Glomerular visceral epithelial cell (primary cell): ENCODE measurements around the gene POLN.

Experiments
- DNase-seq: peaks from one replicate; pipeline ENCODE4 v3.0.0-alpha.2; 2016; ENCODE audit errors: extremely low spot score

The POLN gene

GRCh38 chr4:2059726-2060602, 182.0 kb downstream of the POLN start:
- DNase-seq, result no peak

DNA sequence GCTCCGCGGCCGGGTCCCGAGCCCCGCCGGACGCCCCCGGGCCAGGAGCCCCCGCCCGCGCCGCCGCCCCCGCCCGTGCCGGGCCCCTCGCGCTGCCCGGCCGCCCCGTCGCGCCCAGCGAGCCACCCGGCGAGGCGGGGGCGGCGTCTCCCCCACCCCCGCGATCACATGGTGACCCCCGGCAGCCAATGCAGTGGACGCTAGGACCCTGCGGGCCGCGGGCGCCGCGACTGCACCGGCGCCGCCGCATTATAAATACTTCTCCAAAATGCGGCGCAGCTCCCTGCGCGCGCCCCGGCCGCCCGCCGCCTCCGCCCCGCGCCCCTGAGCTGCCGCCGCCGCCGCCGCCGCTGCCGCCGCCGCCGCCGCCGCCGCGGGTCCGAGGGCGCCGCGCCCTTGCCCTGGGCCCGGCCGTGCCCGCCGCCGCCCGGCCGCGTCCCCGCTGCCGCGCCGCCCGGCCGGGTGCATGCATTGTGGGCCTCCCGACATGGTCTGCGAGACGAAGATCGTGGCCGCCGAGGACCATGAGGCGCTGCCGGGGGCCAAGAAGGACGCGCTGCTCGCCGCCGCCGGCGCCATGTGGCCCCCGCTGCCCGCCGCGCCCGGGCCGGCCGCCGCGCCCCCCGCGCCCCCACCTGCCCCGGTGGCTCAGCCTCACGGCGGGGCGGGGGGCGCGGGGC, 182.7 kb downstream of the POLN start, which contains the start of gene NAT8L:
Gene NAT8L (plus strand): TSS at position 282 of the 680 bp plus-strand sequence. CDS start 185 bp downstream, at position 467.
- DNase-seq, result peak; percentile 21

DNA sequence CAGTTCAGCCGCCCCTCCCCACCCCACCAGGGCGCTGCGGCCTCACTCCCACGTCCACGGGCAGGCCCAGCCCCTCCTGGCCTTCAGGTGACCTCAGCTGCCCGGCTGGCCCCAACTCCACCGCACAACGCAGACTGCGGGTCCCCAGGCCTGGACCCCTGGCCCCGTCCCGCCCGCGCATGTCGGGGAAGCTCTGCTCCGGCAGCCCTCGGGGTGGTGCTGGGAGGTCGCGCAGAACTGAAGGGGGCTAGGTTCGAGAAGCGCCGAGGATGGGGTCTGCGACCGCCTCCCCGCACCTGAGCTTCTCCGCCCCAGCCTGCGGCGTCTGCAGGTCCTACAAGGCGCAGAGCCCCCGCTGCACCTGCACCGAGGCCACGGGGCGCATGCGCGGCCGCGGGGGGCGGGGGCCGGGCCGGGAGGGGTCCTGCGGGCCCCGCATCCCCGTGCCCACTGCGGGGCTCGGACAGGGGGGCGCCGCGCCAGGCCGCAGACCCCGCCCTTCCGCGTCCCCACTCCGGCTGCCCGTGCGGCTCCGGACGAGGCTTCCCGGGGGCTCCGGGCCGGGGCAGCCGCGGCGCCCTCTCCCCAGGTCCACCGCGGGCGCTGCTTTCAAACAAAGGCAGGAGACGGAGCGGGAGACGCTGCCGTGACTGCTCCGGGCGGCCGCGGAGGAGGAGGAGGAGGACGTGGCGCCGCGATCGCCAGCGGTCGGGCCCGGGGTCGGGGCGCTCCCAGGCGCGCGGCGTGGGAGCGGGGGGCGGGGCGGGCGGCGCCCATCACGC, 183.5 kb downstream of the POLN start:
- DNase-seq, result no peak

DNA sequence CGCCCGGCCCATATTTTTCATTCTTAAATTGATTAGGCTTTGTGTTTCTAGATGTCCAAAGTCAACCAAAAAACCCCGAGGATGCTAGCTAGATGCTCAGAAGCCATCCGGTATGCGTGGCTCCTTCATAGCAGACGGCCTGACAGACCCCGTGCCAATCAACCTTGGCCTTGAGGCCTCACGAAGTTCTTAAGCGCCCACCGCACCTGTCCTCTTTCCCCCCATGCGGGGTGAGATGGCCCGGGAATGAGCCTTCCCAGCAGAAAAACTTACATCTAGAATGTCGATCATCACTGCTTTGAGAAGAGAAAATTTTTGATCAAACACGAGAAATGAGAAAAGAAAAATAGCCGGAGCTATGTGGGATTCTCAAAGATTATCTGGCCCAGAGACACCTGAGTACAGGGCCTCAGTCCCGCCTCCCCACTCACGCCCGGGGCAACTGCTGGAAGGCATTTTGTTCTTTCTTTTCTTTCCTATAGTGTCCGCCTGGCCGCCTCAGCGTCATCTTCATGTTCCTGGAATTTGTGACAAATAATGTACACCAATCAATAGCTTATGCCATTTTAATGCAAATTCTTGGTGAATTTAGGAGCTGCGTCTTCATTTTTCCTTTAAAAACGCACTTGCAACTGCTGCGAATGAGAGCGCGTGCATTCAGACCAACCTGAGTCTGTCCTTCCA, 184.4 kb downstream of the POLN start:
- no peak for DNase-seq

DNA sequence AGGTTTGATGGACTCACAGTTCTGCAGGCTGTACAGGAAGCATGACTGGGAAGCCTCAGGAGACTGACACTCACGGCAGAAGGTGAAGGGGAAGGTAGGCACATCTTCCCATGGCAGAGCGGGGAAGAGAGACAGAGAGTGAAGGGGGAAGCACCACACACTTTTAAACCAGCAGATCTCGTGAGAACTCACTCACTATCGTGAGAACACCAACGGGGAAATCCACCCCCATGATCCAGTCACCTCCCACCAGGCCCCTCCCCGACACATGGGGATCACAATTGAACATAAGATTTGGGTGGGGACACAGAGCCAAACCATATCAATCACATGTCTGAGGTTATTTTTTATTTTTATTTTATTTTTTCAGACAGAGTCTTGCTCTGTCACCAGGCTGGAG, 187.7 kb downstream of the POLN start:
- DNase-seq, result no peak

GRCh38 chr4:2051086-2051485, 190.8 kb downstream of the POLN start:
- no peak for DNase-seq

- DNase-seq, result no peak
Observed at GRCh38 chr4:2049811-2050210, 192.1 kb downstream of the POLN start.

DNA sequence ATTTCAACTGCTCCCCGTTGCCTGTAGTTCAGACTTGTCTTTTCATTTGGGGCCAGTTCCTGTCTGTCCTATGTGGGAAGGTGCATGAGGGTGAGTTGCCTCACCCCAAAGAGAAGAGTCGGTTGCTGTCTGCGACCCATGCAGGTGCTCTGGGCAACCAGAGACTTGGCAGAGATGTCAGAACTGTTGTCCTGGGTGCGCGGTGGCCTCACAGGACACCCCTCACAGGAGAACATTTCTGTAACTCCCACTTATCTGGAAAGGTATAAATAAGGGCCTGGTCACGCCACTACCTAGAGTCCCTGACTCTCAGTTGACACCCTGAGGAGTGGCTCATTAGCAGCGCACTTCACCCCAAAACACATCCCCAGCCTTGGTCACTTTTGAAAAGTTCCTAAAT, 192.5 kb downstream of the POLN start:
- no peak for DNase-seq

GRCh38 chr4:2048831-2049230, 193.1 kb downstream of the POLN start:
- DNase-seq, result peak; percentile 42

- no peak for DNase-seq
Observed at GRCh38 chr4:2047781-2048581, 193.9 kb downstream of the POLN start.

DNA sequence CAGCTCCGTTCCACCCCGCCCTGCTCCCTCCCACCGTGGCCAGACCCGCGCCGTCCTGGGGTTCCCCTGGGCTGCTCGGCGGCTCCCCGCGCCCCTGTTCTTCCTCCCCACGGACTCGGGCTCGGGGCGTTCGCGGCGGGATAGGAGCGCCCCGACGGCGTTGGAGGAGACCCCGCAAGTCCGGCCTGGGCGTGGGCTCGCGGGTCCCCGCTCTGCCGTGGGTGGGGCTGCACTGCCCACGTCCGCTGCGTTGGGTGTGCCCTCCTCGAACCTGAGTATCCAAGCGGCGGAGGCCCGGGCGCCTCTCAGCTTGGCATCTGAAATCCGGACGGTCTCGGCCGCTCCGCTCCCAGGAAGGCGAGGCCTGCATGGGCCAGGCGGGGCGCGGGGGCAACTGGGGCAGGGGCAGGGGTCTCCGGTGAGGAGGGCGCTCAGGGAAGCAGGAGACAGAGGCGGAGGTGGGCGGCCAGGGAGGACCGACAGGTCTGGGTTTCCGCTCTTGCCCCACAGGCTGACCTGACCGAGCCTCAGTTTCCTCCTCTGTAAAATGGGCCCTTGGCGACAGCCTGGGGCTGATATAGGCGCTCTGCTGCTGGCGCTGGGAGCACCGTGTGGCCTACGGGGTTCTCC, 194.8 kb downstream of the POLN start:
- DNase-seq, result no peak

- DNase-seq, result no peak
Observed at GRCh38 chr4:2046031-2046961, 195.6 kb downstream of the POLN start.

DNA sequence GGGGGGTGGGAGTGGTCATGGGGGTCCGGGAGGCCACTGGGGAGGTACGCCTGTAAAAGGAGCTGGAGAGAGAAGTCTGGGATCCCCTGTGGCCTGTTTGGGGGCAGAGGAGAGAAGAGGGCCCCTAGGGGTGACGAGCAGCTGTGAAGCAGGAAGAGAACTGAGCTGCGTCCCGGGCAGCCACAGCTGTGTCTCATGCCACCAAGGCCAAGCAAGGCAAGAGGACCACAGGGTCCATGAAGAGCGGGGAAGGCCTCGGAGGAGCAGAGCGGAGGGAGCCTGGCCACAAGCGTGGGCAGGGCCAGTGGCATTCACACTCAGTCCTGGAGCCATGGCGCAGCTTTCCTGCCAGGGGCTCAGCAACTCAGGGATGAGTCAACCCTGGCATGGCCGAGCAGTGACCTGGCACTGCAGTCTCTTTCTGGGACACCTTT, 196.4 kb downstream of the POLN start:
- peak; percentile 41 for DNase-seq

DNA sequence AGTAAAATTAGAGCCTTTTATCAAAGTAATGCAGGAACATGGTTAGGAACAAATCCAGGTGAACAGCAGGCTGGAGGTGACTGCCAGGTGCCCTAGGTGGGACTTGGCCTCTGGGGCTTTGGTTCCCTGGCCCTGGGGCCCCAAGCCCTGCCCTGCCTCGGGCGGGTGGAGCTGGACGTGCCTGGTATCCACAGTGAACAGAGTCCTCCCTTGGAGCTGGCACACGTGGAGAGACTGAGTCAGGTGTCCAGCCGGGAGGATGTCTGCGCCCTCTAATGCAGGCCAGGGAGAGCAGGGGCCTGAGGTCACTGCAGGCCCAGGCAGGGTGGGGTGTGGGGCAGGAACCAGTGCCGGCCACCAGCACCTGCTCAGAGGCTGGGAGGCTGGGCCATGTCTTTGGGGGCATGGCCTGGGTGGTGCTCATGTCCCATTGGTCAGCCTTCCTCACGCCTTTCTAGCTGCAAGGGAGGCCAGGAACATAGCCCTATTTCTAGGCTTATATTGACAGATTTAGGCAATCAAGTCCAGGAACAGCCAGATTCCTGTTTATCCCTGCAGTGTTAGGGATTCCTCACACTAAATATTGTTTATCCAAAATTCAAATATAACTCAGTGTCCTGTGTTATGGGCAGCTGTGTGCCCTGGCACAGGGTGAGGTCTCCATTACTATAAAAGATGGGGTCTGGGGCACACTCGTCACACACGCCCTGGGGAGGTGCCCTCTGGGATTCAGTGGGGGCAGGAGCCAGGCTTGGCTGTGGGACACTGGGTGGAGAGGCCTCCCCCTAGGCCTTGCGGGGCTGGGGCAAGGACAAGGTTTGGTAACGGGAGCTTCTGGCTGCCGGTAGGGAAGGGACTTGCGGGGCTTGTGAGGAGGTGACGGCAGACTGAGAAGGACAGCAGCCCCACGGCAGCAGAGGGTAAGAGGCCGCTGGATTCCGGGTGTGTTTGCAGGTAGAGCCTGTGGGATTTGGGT, 197.1 kb downstream of the POLN start:
- DNase-seq, result no peak

DNA sequence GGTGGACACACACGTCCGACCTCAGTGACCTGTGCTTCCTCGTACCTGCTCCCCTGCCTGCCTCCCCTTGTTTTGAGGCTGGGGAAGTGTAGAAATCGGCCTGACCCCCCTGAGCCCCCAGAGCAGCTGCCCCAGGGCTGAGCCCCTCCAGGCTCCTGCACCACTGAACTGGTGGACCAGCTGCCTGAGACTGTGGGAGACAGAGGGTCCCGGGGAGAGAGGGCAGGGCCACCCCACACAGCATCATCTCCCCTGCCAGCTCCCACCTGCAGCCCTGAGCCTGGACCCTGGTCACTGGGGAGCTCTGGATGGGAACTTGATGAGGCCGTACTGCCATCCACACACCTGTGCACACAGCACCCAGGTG, 197.8 kb downstream of the POLN start:
- no peak for DNase-seq

- DNase-seq, result no peak
Observed at GRCh38 chr4:2043396-2044118, 198.4 kb downstream of the POLN start.

- DNase-seq, result no peak
Observed at GRCh38 chr4:2042947-2043395, 198.9 kb downstream of the POLN start.
